NCI-H748 treated with DMSO at 0.1 percent for 48 hours (cell line): Measurements from ENCODE around the gene MSLN.
A peak's percentile ranks its signal among the peaks of the same experiment; 100 is the strongest.

Experiments used
- DNase-seq: peaks from one replicate; lab custom pipeline; 2025; lab: John Stamatoyannopoulos, UW

MSLN gene

DNA sequence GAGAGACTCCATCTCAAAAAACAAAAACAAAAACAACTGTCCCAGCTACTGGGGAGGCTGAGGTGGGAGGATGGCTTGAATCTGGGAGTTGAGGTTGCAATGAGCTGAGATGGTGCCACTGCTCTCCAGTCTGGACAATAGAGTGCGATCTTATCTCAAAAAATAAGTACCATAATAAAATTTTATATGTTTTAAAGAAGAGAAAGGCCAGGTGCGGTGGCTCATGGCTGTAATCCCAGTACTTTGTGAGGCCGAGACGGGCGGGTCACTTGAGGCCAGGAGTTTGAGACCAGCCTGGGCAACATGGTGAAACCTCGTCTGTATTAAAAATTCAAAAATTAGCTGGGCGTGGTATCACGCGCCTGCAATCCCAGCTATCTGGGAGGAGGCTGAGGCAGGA is 16.3 kb downstream of the MSLN start:
- no peak for DNase-seq

DNA sequence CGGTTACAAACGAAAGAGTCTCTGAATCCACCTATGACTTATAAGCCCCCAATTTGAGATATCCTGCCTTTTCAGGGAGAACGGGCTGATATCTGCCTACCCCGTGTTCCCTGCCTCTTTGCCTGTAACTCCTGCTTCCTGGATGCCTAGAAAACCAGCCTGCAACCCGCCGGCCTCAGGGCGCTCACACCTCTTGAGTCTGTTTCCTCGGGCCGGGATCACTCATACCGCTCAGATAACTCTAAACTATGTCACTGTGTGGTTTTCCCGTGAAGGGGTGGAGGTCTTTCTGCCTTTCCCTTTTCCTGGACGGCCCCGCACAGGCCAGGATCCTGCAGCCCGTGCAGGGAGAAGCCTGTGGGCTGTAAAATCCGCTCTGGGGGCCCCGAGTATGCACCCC is 17.3 kb downstream of the MSLN start:
- no peak for DNase-seq

DNA sequence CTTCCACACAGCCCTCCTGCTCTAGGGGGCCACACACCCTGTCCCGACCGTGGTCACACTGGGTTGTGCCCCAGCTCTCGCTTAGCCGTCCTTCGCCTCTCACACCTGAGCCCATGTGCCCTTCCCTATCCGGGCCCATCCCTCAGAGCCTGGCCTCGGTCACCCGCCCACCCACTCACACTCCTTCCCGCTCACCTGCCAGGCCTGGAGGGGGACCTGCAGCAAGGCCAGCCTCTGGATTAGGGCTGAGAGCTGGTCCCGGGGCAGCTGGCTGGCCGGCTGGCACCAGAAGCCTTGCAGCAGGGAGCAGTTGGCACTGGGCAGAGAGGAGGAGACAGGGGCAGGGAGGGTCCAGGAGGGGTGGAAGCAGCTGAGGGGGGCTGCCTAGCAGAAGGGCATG is 17.9 kb downstream of the MSLN start:
- no peak for DNase-seq

DNA sequence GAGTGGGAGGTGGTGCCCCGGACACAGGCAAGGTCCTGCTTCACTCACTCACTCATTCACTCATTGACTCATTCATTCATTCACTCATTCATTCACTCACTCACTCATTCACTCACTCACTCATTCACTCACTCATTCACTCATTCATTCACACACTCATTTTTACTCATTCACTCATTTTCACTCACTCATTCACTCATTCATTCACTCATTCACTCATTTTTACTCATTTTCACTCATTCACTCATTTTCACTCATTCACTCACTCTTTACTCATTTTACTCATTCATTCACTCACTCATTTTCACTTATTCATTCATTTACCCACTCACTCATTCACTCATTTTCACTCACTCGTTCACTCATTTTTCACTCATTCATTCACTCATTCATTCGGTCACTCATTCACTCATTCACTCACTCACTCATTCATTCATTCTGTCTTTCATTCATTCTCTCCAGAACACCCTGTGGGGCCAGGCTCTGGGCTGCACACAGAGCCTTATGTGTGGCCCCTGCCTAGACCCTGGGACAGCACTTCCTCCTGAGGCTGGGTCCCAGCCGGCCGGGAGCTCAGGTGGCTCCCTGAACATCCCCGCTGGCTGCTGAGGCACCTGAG is 18.5 kb downstream of the MSLN start:
- DNase-seq: no peak

DNA sequence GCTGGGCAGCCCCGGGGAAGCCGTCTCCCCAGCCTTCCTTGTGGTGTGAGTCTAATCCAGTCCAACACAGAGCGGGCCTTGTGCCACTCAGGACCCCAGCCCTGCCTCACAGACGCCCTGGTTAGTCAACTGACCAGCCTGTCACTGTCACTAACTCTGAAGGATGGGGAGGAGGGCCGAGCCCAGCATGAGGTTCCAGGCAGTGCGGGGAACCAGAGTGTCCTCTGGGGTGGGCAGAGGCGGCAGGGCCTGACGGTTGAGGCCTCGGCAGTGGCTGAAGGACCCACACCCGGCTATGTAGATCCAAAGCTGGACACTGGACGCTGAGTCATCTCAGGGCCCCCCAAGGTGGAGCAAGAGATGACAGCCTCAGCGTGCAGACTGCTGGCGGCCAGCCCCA is 19.0 kb downstream of the MSLN start:
- no peak for DNase-seq

DNA sequence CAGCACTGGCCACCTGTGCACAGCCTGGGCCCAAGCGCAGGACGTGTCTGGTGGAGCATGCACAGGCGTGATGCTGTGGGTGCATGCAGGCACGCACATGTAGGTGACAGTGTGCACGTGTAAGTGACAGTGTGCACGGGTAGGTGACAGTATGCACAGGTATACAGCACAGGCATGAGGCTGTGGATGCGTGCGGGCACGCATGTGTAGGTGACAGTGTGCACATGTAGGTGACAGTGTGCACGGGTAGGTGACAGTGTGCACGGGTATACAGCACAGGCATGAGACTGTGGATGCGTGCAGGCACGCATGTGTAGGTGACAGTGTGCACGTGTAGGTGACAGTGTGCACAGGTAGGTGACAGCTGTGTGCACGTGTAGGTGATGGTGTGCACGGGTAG is 19.8 kb downstream of the MSLN start:
- no peak for DNase-seq

DNA sequence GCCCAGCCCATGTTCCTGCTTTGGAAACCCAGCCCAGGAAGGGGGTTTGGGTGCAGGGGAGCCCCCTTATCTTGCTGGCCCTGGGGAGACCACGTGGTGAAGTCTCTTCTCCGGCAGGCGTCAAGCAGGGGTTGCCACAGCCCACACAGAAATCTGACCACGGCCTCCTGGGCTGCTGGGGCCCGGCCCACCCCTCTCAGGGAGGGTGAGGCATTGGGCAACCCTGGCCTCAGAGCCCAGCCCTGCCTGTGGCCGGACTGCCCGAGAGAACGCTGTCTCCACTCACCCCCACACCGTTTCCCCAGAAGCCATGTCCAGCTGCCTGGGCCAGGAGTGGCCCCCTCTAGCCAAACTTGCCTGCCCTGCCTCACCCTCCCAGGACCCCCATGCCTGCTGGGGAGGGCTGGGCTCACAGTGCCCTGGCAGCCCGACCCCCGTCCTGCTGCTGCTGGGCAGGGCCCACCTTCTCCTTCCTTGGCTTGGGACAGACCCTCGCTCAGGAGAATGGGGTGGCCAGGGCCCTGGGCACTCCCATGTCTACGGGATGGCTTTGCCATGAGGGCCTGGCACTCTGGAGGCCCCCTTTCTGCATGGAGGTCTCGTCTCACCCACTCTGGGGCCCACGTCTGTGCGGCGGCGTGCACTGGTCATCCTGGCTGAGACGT is 20.9 kb downstream of the MSLN start:
- DNase-seq: no peak

DNA sequence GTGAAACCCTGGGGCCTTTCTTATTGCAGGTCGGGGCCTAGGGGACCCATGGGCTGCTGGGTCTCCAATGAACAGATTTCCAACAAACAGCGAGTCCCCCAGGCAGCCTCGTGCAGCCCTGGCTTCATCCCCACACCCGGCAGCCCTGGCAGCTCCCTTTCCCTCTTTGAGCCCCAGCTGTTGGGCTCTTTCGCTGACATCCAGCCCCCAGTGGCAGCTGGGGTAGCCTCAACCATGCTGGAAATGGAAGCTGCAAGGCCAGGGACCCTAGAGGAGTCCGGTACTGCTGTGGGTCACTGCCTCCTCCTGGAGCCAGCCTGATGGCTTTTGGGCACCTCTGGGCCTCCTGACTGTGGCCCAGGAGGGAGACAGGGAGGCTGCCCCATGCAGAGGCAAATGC is 21.7 kb downstream of the MSLN start:
- DNase-seq: no peak

DNA sequence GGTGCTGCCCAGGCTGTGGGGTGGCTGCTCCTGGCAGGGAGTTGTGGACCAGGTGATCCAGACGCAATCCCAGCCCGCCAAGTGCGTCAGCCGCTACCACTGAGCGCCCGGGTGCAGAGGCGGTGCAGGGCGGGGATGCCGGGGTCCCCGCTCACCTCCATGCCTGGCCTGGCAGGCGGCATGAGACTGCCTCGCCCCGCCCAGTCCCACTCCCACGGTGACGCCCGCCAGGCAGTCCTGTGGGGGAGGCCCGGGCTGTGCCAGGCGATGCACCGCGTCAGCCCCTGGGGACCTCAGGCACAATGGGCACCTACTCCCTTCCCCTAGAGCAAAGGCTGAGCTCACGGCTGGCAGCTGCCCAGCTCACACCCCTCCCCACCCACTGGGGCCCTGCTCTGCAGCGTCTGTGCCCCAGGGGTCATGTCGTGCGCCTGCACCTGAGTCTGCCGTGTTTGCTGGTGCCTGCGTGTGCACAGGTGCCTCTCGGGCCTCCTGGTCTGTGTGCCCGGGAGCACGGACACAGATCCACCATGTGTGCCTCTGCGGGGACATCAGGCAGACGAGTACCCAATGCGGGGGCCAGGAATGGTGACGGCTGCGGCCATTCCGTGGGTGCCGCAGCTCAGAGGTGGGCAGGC is 22.4 kb downstream of the MSLN start:
- DNase-seq: no peak

DNA sequence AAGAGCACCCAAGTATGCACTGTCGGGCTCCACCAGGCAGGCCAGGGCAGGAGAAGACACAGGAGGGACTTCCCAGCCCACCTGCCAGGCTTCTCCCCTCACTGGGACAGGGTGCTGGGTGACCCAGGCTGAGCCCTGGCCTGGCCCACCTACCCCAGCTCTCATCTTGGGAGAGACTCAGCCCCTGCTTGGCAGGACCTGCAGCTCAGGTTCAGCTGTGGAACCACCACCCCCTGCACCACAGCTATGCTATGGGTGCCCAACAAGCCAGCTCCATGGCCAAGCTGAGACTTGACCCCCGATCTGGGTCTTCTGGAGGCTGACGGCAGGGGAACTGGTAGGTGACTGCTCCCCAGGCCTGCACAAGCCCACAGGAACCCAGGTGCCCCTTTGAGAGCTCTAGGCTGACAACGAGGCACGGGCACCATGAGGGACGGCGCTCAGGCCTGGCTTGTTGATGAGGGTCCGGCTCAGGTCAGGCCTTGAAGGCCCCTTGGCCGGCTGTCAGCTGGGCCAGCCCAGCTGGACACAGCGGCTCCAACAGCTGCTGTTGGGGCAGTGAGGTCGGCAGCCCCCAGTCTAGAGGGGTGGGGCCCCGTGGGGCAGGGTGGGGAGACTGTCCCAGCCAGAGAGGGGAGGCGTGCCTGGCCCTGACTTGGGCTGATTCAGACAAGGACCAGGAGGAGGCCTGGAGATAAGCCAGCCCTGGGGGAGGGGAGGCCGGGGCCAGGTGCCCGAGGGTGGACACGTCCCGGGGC is 23.0 kb downstream of the MSLN start:
- DNase-seq: no peak

DNA sequence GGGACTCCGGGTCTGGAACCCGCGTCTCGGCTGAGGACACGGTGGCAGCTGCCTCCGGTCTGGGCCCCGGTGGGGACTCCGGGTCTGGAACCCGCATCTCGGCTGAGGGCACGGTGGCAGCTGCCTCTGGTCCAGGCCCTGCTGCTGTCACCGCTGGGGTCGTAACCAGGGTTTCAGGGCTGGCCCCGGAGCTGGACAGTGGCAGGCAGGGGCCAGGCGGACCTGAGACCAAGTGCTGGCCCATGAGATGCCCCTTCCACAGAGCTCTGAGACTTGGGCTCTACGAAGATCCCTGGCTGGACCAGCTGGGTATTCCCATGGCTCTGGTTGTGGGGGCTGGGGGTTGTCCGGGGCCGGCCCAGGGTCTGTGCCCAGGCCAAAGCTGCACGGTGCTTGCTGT is 23.9 kb downstream of the MSLN start:
- DNase-seq: no peak

DNA sequence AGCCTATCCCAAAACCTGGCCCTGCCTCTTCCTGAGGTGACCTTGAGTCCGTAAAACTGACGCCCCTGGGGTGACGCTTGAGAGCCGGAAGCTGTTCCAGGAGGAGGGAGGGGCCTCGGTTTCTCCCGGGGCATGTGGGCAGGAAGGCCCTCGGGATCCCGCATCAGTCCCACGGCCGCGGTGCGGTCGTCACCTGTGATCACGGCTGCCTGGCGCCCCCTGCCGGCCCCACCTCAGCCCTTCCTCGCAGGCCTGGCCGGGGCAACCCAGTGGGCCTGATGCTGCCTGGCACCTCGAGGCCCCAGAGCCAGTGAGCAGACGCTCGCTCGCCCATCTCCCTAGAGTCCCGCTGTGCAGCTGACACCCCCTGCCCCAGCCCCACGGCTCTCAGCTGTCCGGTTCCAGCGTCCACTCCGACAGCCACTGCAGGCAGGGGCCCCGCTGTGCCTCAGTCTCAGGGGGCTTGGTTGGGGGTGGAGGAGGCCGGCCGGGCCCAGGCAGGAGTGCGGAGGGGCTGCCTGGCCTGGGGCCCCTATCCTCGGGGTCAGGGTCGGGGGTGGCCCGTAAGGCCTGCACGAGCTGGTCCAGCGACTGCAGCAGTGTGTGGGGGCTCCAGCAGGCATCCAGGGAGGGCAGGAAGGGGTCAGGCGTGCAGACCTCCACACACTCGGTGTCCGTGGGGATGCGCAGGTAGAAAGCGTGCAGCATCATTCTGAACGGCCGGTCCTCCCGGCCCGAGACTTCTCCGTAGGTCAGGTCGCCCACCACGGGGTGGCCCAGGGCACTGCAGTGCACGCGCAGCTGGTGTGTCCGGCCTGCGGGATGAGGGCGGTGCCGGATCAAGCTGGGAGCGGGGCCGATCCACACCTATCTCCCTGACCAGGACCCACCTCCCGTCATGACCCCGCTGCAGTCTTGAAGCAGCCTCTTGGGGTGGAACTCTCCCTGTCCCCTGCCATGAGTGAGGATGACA is 25.3 kb downstream of the MSLN start:
- peak; percentile 11 for DNase-seq

DNA sequence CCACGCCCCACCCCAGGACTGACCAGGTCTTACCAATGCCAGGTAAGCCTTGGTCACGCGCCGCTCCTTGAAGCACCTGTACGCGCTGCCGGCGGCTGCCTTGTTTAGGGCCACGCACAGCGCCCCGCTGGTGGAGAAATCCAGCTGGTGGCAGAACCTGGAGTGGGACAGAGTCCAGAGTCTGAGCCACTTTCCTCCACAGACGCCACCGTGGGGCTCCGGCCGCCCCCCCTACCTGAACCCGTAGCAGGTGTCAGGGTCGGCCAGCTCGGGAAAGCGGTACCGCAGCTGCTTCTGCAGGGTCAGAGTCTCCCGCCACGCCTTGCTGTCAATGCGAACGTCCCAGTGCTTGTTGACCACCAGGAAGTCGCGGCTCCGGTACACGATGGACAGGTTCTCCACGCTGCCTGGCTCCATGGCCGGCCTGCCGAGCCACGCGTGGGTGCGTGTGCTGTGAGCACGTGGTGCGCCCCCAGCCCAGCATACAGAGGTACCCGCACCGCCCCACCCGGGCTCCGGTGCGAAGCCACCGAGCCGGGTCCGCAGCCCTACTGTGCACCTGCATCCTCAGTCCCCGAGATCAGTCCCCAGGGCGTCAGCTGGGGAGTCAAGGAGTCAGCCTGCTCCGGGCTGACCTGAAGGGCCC is 26.9 kb downstream of the MSLN start:
- DNase-seq: no peak

DNA sequence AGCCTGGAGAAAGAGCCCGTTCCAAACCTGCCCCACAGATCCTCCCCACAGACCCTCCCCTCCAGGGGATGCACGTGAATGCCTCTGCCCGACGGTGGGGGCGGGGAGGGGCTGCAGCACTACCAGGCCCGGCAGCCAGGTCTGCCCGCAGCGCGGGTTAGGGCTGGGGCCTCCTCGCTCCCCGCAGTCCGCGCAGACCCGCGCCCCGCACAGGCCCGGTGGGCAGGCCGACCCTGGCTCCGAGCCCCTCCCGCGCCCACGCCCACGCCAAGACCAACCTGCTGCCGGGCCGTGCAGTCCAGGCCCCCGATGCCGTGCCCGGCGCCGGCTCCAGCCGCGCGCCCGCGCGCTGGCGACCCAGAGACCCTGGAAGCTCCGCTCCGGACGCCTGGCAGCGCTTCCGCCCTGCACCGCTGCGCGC is 27.5 kb downstream of the MSLN start, which contains the start of gene RPUSD1:
Gene RPUSD1, minus strand, starts transcription at position 404 of the 421 bp plus-strand sequence. CDS start 644 bp downstream, outside the sequence.
- no peak for DNase-seq

DNA sequence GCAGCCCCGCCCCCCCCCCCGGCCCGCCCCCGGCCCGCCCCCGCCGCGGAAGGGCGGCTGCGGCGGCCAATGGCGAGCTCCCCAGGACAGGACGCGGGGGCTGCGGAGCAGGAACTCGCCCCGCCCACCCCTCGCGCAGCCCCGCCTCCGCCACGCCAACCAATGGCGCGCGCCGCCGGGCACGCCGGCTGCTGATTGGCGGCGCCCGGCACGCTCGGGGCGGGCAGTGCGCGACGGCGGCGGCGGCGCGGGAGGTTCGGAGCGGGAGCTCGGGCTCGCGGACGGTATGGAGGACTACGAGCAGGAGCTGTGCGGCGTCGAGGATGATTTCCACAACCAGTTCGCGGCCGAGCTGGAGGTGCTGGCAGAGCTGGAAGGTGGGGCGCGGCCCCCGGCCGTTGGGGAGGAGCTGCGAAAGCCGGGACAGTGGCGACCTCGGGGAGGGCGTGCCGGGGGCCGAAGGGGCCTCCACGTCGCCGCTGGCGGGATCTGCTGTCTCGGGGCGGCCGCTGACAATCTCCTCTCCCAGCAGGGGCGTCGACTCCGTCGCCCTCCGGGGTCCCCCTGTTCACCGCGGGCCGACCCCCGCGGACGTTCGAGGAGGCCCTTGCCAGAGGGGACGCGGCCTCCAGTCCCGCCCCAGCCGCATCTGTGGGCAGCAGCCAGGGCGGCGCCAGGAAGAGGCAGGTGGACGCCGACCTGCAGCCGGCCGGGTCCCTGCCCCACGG is 28.0 kb downstream of the MSLN start, which contains the start of gene CHTF18:
Gene CHTF18, plus strand, starts transcription at position 222 of the 728 bp plus-strand sequence. Its CDS starts 65 bp downstream, at position 287.
- DNase-seq: peak; percentile 49

DNA sequence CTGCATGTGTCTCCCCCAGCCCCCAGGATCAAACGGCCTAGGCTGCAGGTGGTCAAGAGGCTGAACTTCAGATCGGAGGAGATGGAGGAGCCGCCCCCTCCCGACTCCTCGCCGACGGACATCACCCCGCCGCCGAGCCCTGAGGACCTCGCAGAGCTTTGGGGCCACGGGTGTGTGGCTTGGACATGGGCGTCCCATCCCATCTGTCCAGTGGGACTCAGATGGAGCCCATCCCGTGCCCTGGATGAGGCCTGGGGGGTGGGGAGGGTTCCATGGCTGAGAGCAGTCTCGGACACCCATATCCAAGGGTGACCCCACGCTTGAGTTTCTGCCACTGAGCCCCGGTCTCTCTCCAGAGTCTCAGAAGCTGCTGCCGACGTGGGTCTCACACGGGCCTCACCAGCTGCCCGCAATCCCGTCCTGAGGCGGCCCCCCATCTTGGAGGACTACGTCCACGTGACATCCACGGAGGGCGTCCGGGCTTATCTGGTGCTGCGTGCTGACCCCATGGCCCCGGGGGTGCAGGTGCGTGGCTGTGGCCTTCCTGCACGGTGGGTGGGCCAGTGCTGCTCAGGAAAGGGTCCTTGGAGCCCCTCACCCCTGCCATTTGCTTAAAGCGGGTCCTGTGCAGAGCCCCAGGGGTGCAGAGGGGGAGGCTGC is 28.8 kb downstream of the MSLN start:
- no peak for DNase-seq

DNA sequence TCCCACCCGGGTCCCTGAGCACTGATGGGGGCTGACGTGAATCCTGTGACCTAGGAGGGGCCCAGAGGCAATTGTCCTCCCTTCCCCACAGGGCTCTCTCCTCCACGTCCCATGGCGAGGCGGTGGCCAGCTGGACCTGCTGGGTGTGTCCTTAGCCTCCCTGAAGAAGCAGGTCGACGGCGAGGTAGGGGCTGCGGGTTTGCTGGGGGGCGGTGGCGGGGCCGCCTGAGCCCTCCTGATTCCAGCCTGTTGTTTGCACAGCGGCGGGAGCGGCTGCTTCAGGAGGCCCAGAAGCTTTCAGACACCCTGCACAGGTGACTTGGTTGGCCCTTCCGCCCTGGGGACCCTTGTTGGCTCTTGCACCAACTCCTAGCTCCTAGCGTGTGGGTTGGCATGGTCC is 29.6 kb downstream of the MSLN start:
- DNase-seq: no peak

DNA sequence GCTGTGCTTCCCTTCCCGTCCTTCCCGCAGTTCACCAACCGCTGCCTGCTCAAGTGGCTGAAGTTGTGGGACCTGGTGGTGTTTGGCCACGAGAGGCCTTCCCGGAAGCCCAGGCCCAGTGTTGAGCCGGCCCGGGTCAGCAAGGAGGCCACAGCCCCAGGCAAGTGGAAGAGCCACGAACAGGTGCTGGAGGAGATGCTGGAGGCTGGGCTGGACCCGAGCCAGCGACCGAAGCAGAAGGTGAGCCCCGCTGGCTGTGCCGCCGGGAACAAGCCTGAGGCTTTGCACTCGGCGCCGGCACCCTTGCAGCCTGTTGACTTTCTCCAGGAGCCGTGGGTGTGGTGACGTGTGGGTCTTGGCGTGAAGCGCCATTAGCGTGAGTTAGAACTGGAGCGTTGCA is 30.6 kb downstream of the MSLN start:
- no peak for DNase-seq

DNA sequence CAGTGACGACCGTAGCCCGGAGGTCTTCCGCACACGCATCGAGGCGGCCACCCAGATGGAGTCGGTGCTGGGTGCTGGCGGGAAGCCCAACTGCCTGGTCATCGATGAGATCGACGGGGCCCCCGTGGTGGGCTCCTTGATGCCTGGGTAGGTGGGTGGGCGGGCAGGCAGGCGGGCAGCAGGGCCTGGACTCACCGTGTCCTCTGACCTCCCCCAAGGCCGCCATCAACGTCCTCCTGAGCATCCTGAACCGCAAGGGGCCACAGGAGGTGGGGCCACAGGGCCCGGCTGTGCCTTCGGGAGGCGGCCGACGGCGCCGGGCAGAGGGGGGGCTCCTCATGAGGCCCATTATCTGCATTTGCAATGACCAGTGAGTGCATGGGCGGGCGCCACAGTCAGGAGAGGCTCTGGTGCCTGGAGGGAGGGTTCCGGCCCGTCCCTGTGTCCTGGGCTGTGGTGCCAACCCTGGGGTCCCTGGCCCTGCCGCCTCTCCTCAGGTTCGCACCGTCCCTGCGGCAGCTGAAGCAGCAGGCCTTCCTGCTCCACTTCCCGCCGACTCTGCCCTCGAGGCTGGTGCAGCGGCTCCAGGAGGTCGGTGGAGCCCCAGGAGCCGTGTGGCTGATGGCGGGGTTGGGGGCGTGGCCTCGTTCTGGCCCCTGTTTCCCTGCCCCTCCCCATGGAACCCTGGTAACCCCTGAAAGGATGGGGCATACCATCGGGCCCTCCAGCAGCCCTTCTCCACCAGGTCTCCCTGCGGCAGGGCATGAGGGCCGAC is 31.9 kb downstream of the MSLN start:
- DNase-seq: no peak
